HepG2 (cell line): Measurements from ENCODE around the gene ATP1A2. TPM values are rescaled to one million over a fixed set of nuclear protein-coding genes. Genes with fewer than 3 reads are reported as not detected.

ENCODE experiments used
- ARID4A ChIP-seq: sonication (generic); formaldehyde crosslinking; IDR thresholded peaks from 2 replicates; pipeline ENCODE4 v1.5.0; 2020; ENCODE audit warnings: mild to moderate bottlenecking, missing genetic modification reagents, borderline replicate concordance
- ATF7 ChIP-seq, 2 experiments: fragments of 450-650 bp in 1 of 2; sonication (generic) in 1 of 2; formaldehyde crosslinking in 1 of 2; IDR thresholded peaks; 2 replicates each; pipeline versions ENCODE4 v1.4.0 to v1.6.1; 2016 to 2020; ENCODE audit warnings: antibody characterized with exemption in 1 of 2, mild to moderate bottlenecking in 1 of 2, missing genetic modification reagents in 1 of 2
- BORCS8-MEF2B ChIP-seq: sonication (generic); formaldehyde crosslinking; IDR thresholded peaks from 2 replicates; pipeline ENCODE4 v1.8.0; 2022; ENCODE audit warnings: mild to moderate bottlenecking, missing genetic modification reagents
- BRCA1 ChIP-seq: sonication (generic); formaldehyde crosslinking; IDR thresholded peaks from 2 replicates; pipeline ENCODE4 v1.4.0; 2020; ENCODE audit warnings: missing genetic modification reagents
- CREB1 ChIP-seq, 2 experiments: fragments of 450-650 bp in 1 of 2; IDR thresholded peaks; 2 replicates each; pipeline ENCODE4 v1.6.1; 2016 to 2017; ENCODE audit warnings: control low read depth in 1 of 2, mild to moderate bottlenecking in 1 of 2, missing compliant biosample characterization in 1 of 2, missing genetic modification characterization in 1 of 2
- ELK4 ChIP-seq: sonication (generic); formaldehyde crosslinking; IDR thresholded peaks from 2 replicates; pipeline ENCODE4 v1.9.0; 2021; ENCODE audit warnings: missing genetic modification reagents, borderline replicate concordance
- MEF2D ChIP-seq: sonication (generic); formaldehyde crosslinking; IDR thresholded peaks from 2 replicates; pipeline ENCODE4 v1.5.1; 2020; ENCODE audit warnings: mild to moderate bottlenecking, missing genetic modification reagents
- MTERF4 ChIP-seq: sonication (generic); formaldehyde crosslinking; IDR thresholded peaks from 2 replicates; pipeline ENCODE4 v1.8.0; 2023; ENCODE audit warnings: mild to moderate bottlenecking, missing genetic modification reagents
- POLR2AphosphoS5 ChIP-seq: IDR thresholded peaks from 2 replicates; pipeline ENCODE4 v1.6.1; 2012; ENCODE audit warnings: low read depth, low read length
- POLR2G ChIP-seq: fragments of 200-400 bp; formaldehyde crosslinking; IDR thresholded peaks from 2 replicates; pipeline ENCODE4 v1.6.1; 2018; ENCODE audit warnings: mild to moderate bottlenecking, low read depth, low read length, moderate library complexity
- RBM39 ChIP-seq: fragments of 200-400 bp; formaldehyde crosslinking; IDR thresholded peaks from one replicate; pipeline ENCODE4 v1.6.1; 2018; ENCODE audit warnings: antibody characterized with exemption, mild to moderate bottlenecking, low read depth, low read length; ENCODE audit not compliant: poor library complexity, severe bottlenecking
- SMC3 ChIP-seq: IDR thresholded peaks from 2 replicates; pipeline ENCODE4 v1.6.1; 2011; ENCODE audit warnings: low read length, improper control_type of control experiment
- TCF7L2 ChIP-seq: IDR thresholded peaks from 2 replicates; pipeline ENCODE4 v1.6.1; 2011; ENCODE audit warnings: mild to moderate bottlenecking, low read depth, low read length, moderate library complexity
- THAP7 ChIP-seq: sonication (generic); formaldehyde crosslinking; IDR thresholded peaks from 2 replicates; pipeline ENCODE4 v1.8.1; 2023; ENCODE audit warnings: mild to moderate bottlenecking, missing genetic modification reagents
- ZFP82 ChIP-seq: sonication (generic); formaldehyde crosslinking; IDR thresholded peaks from 2 replicates; pipeline ENCODE4 v1.5.1; 2020; ENCODE audit warnings: mild to moderate bottlenecking, missing genetic modification reagents, borderline replicate concordance
- ZNF18 ChIP-seq: sonication (generic); formaldehyde crosslinking; IDR thresholded peaks from 2 replicates; pipeline ENCODE4 v1.8.0; 2022; ENCODE audit warnings: mild to moderate bottlenecking, missing genetic modification reagents; ENCODE audit not compliant: insufficient replicate concordance
- ZNF235 ChIP-seq: sonication (generic); formaldehyde crosslinking; IDR thresholded peaks from 2 replicates; pipeline ENCODE4 v1.8.1; 2023; ENCODE audit warnings: mild to moderate bottlenecking, missing genetic modification reagents, borderline replicate concordance
- ZNF501 ChIP-seq: sonication (generic); formaldehyde crosslinking; IDR thresholded peaks from 2 replicates; pipeline ENCODE4 v1.5.1; 2020; ENCODE audit warnings: mild to moderate bottlenecking, moderate library complexity, missing genetic modification reagents
- ZNF614 ChIP-seq: IDR thresholded peaks from 2 replicates; pipeline ENCODE4 v1.6.1; 2018; ENCODE audit warnings: missing biosample characterization, missing genetic modification reagents, inconsistent platforms, borderline replicate concordance
- polyA plus RNA-seq, 8 experiments: library from polyadenylated mRNA; depleted of rRNA in 3 of 8; stranded (reverse) in 7 of 8; unstranded in 1 of 8; fragments of >200 nt; fragmentation: Illumina TruSeq in 4 of 8; extraction: Trizol in 4 of 8; gene quantifications; 2 replicates each; pipeline versions ENCODE4 v1.2.1 to v1.2.3, GENCODE V29; 2011 to 2016; ENCODE audit warnings: low read depth in 4 of 8, missing spikeins in 1 of 8, mixed read lengths in 1 of 8; ENCODE audit not compliant: insufficient read depth in 1 of 8
- total RNA-seq, 5 experiments: library from RNA; depleted of rRNA; stranded (reverse); fragments of >200 nt; fragmentation: Illumina TruSeq; extraction: Trizol; gene quantifications; 2 replicates each; pipeline ENCODE4 v1.2.3, GENCODE V29; 2016; ENCODE audit warnings: low read depth in 1 of 5

The ATP1A2 gene
- total and polyA plus RNA-seq, 2 of the 13 experiments (the other 11 are each of a cell fraction or from before 2014, with no cell fraction given) = 0.16 TPM; not detected in 1

- 0 out of 2 replicates have a peak, but pooled peaks have one; percentile 51 for TF ChIP-seq BORCS8-MEF2B
- no peak for TF ChIP-seq ELK4 (CRISPR knock-in tag)
- TF ChIP-seq POLR2AphosphoS5 = peak; percentile 61
- 0 out of 2 replicates have a peak, but pooled peaks have one; percentile 40 for TF ChIP-seq POLR2G
- TF ChIP-seq ZNF18 (CRISPR knock-in tag) = no peak
- no peak for TF ChIP-seq RBM39
- TF ChIP-seq ZNF501 (CRISPR knock-in tag) = 0 out of 2 replicates have a peak, but pooled peaks have one; percentile 23
- TF ChIP-seq CREB1 (IDR thresholded peaks at IDR 0.05) = peak; percentile 95
- peak; percentile 65 for TF ChIP-seq CREB1 (CRISPR knock-in tag; IDR thresholded peaks at IDR 0.05)
- no peak for TF ChIP-seq THAP7 (CRISPR knock-in tag)
- no peak for TF ChIP-seq TCF7L2
- TF ChIP-seq BRCA1 (CRISPR knock-in tag) = 0 out of 2 replicates have a peak, but pooled peaks have one; percentile 39
- no peak for TF ChIP-seq ARID4A (CRISPR knock-in tag)
- TF ChIP-seq SMC3 = no peak
- no peak for TF ChIP-seq ZNF235
- no peak for TF ChIP-seq MEF2D (CRISPR knock-in tag)
- TF ChIP-seq ZNF614 (CRISPR knock-in tag) = no peak; the same call in 1 of the 2 replicates
- no peak for TF ChIP-seq ZFP82 (CRISPR knock-in tag)
- TF ChIP-seq ATF7 (IDR thresholded peaks at IDR 0.05) = peak; percentile 95
- TF ChIP-seq ATF7 (CRISPR knock-in tag; IDR thresholded peaks at IDR 0.05) = no peak
- 0 out of 2 replicates have a peak, but pooled peaks have one; percentile 64 for TF ChIP-seq MTERF4 (CRISPR knock-in tag)
Observed at GRCh38 chr1:160098852-160099561, 16.6 kb upstream of the ATP1A2 start (continued).
